Stimulated activated CD4-positive, alpha-beta T cell treated with anti-CD3 and anti-CD28 coated beads, Interleukin-2, amount 100 ng/mL, for 24 hours (primary cell): ENCODE data around the gene IFNGR2.
"Not testable (repeated sequence)": the region's sequence is repeated elsewhere in the genome, so short reads cannot be mapped to it uniquely, and the experiment has no call there.

Experiments
- DNase-seq, 2 donors: peaks; one replicate each; pipeline ENCODE4 v3.0.0-alpha.2; 2020

The IFNGR2 gene

GRCh38 chr21:33443194-33443593, 40.0 kb downstream of the IFNGR2 start:
- DNase-seq: no peak

GRCh38 chr21:33444499-33444898, 41.3 kb downstream of the IFNGR2 start:
- no peak for DNase-seq

GRCh38 chr21:33446620-33447019, 43.4 kb downstream of the IFNGR2 start:
- not testable (repeated sequence) for DNase-seq

GRCh38 chr21:33449616-33450015, 46.4 kb downstream of the IFNGR2 start:
- DNase-seq: no peak

GRCh38 chr21:33451634-33452071, 48.4 kb downstream of the IFNGR2 start:
- no peak for DNase-seq

GRCh38 chr21:33452362-33452761, 49.1 kb downstream of the IFNGR2 start:
- DNase-seq: no peak

GRCh38 chr21:33455686-33456446, 52.7 kb downstream of the IFNGR2 start:
- no peak for DNase-seq

- no peak for DNase-seq
Measured at GRCh38 chr21:33458861-33459260, 55.6 kb downstream of the IFNGR2 start.

- no peak for DNase-seq
Measured at GRCh38 chr21:33461538-33462250, 58.5 kb downstream of the IFNGR2 start.

GRCh38 chr21:33469183-33469582, 66.0 kb downstream of the IFNGR2 start:
- DNase-seq: not testable (repeated sequence)

GRCh38 chr21:33470701-33471100, 67.5 kb downstream of the IFNGR2 start:
- no peak for DNase-seq

GRCh38 chr21:33473344-33473743, 70.1 kb downstream of the IFNGR2 start:
- no peak for DNase-seq

GRCh38 chr21:33477066-33477465, 73.9 kb downstream of the IFNGR2 start:
- DNase-seq: no peak

- DNase-seq: no peak
Measured at GRCh38 chr21:33478182-33478581, 75.0 kb downstream of the IFNGR2 start.

GRCh38 chr21:33478935-33479678, 75.9 kb downstream of the IFNGR2 start:
- peak; percentile 50 to 52 for DNase-seq

- DNase-seq: peak; percentile 94 to 96
Measured at GRCh38 chr21:33479679-33480480, 76.7 kb downstream of the IFNGR2 start, which contains the start of gene TMEM50B. Gene TMEM50B (minus strand): TSS chr21:33479974. CDS start chr21:33468885, 11,089 bp downstream.

GRCh38 chr21:33480481-33481103, 77.4 kb downstream of the IFNGR2 start:
- no peak for DNase-seq

- no peak for DNase-seq
Measured at GRCh38 chr21:33481314-33481943, 78.2 kb downstream of the IFNGR2 start.
